Heart right ventricle (tissue), 16 donors: ENCODE data around the gene RUNX3. TPM values are rescaled to one million over a fixed set of nuclear protein-coding genes. Genes with fewer than 3 reads are reported as not detected.

ENCODE experiments used
- ATAC-seq, 8 donors: fragments of 200-7000 bp; cut with Tn5 transposase; one replicate each; pipeline ENCODE4 v1.9.1; 2020; ENCODE audit warnings: mild to moderate bottlenecking in 8 of 8, moderate library complexity in 8 of 8, moderate number of reproducible peaks in 1 of 8
- DNase-seq, 2 donors: peaks; one replicate each; pipeline ENCODE4 v3.0.0-alpha.2; 2020
- H3K27ac ChIP-seq, 10 donors: fragments of 200-600 bp; sonication (generic) in 2 of 10; one replicate each; pipeline versions ENCODE4 v1.5.0 to v1.8.0; 2020 to 2022; ENCODE audit warnings: mild to moderate bottlenecking in 3 of 10
- H3K27me3 ChIP-seq, 7 donors: fragments of 200-600 bp; one replicate each; pipeline ENCODE4 v1.8.0; 2021 to 2022; ENCODE audit warnings: mild to moderate bottlenecking in 2 of 7
- H3K36me3 ChIP-seq, 9 donors: fragments of 200-600 bp; sonication (generic) in 1 of 9; one replicate each; pipeline versions ENCODE4 v1.5.0 to v1.8.0; 2020 to 2022; ENCODE audit warnings: mild to moderate bottlenecking in 2 of 9
- H3K4me1 ChIP-seq, 9 donors: fragments of 200-600 bp; sonication (generic) in 1 of 9; one replicate each; pipeline versions ENCODE4 v1.5.0 to v1.8.0; 2020 to 2022; ENCODE audit warnings: mild to moderate bottlenecking in 4 of 9
- H3K4me3 ChIP-seq, 10 donors: fragments of 200-600 bp; sonication (generic) in 2 of 10; one replicate each; pipeline versions ENCODE4 v1.5.0 to v1.8.0; 2020 to 2022; ENCODE audit warnings: mild to moderate bottlenecking in 7 of 10, moderate library complexity in 2 of 10
- H3K9me3 ChIP-seq, 11 donors: fragments of 200-600 bp in 10 of 11; sonication (generic) in 2 of 11; one replicate each; pipeline versions ENCODE4 v1.5.0 to v1.8.0; 2013 to 2022; ENCODE audit warnings: mild to moderate bottlenecking in 2 of 11, control low read depth in 1 of 11, moderate library complexity in 1 of 11
- CTCF ChIP-seq, 9 donors: fragments of 200-600 bp; sonication (generic) in 2 of 9; IDR thresholded peaks; one replicate each; pipeline versions ENCODE4 v1.5.0 to v1.8.0; 2021 to 2022; ENCODE audit warnings: antibody characterized with exemption in 9 of 9, mild to moderate bottlenecking in 5 of 9, moderate library complexity in 1 of 9
- WGBS, 2 donors: extraction: QIAGEN DNeasy Blood & Tissue Kit; methylation state at CpG; one replicate each; pipeline ENCODE4 v1.1.7; 2013; ENCODE audit warnings: inconsistent platforms in 1 of 2; 5-methylcytosine and 5-hydroxymethylcytosine counted together
- intact Hi-C, 10 donors: fragments of 100-400 bp; cut with DNase I; formaldehyde crosslinking; loops; one replicate each; pipeline versions ENCODE4 v1.11.1 to v1.14.2; 2022
- polyA plus RNA-seq, 2 donors: library from polyadenylated mRNA; stranded (reverse); fragments of 200-250 nt; gene quantifications; one replicate each; pipeline ENCODE4 v1.2.3, GENCODE V29; 2013
- total RNA-seq, 10 donors: library from RNA; stranded (reverse); fragmentation: NEBNext Ultra II Directional in 3 of 10; extraction: Animal tissue kit (Norgen Biotek cat#: 25700) in 3 of 10; gene quantifications; one replicate each; pipeline versions ENCODE4 v1.2.1 to v1.2.4, GENCODE V29; 2021 to 2023
- donor health status: Arrhythmogenic right ventricular cardiomyopathy.
- donor health status: ischemic (EF 13 %, LVEDD 7.1; RV severe dilation, severe dysfunction).
- donor health status: healthy with polysubstance abuse.
- donor health status: DM: no; HTN: yes; CAD: no.
- donor health status: DM: no; HTN: no; CAD: no.
- donor health status: ischemic (EF 25% LVEDD 6.9; RV normal size, moderate dysfunction).
- donor health status: ischemic (EF 25% LVEDD 5.7; RV mildly dilated, moderate dysfunction).
- donor health status: healthy.
- donor health status: DM: yes; HTN: yes; CAD: no.
- donor health status: Ischemic cardiomyopathy.
- donor health status: ischemic (EF 35%, LVEDD 5.7; RV mildly dilated, moderate dysfunction).
- donor health status: nonischemic (EF 11% LVEDD 7.7; RV severe dilation, severe dysfunction).
- donor health status: DM: yes; HTN: yes; CAD: no.
- donor health status: PGD.
- donor health status: ischemic (EF 29% LVEDD 5.4; RV normal size, mild dysfunction).
- donor health status: nonischemic (EF 23%, LVEDD 6.1; RV moderate dilation, normal function).

Gene RUNX3
- total and polyA plus RNA-seq, 12 donors = 0.07 to 5.9 (median 0.38) TPM

- intact Hi-C loops = loop anchor here in 2 of 10 donors (10.0 kb wide), 2 partner anchors 266 to 276 kb away; no protein-coding TSS in a partner anchor
- Histone ChIP-seq H3K27ac (peak overlapping the region in 2 of 10 donors; percentile 3 to 91), H3K36me3 (no peaks in the 10 kb centered on the region), H3K9me3 (no peaks in the 10 kb centered on the region), H3K4me1 (peaks cover 5 to 61% (median 26%) of the 10 kb centered on the region in 9 donors), H3K4me3 (peak overlapping the region in 8 of 10 donors; percentile 3 to 65 (median 33)), H3K27me3 (peaks cover 59 to 98% (median 97%) of the 10 kb centered on the region in 7 donors)
- TF ChIP-seq CTCF (IDR thresholded peaks at IDR 0.05) = no peak
- DNase-seq (no peak), ATAC-seq (peak in 2 of 8 donors; percentile 5 to 31)
- 3 to 4% methylated on average over 48 of the region's 48 CpGs for WGBS, 2 donors
Measured at GRCh38 chr1:24928689-24929397, 1.2 kb downstream of the RUNX3 start.

GRCh38 chr1:24927988-24928688 lies 1.9 kb downstream of the RUNX3 start:
- Histone ChIP-seq H3K36me3 (no peaks in the 10 kb centered on the region), H3K4me3 (peak overlapping the region in 6 of 10 donors; percentile 29 to 65 (median 36)), H3K4me1 (peaks cover 5 to 61% (median 26%) of the 10 kb centered on the region in 9 donors), H3K27me3 (peaks cover 55 to 98% (median 97%) of the 10 kb centered on the region in 7 donors), H3K27ac (peak overlapping the region in 1 of 10 donors; percentile 91), H3K9me3 (no peaks in the 10 kb centered on the region)
- no peak for TF ChIP-seq CTCF (IDR thresholded peaks at IDR 0.05)
- intact Hi-C loops = loop anchor here in 2 of 10 donors (10.0 kb wide), 2 partner anchors 267 to 277 kb away; no protein-coding TSS in a partner anchor
- 6 to 10% methylated on average over 15 of the region's 15 CpGs for WGBS, 2 donors
- DNase-seq = no peak
- ATAC-seq = no peak

- WGBS, 2 donors = 26 to 33% methylated on average over 17 of the region's 17 CpGs
- intact Hi-C loops = loop anchor here in 2 of 10 donors (10.0 kb wide), 2 partner anchors 267 to 277 kb away; no protein-coding TSS in a partner anchor
- H3K9me3 ChIP-seq = no peaks in the 10 kb centered on the region
- no peak for TF ChIP-seq CTCF (IDR thresholded peaks at IDR 0.05)
- H3K36me3 ChIP-seq = no peaks in the 10 kb centered on the region
- DNase-seq (no peak), ATAC-seq (no peak)
- peaks cover 48 to 98% (median 94%) of the 10 kb centered on the region in 7 donors for H3K27me3 ChIP-seq
- H3K4me3 ChIP-seq = peak overlapping the region in 1 of 10 donors; percentile 65
- peaks cover 5 to 58% (median 26%) of the 10 kb centered on the region in 9 donors for H3K4me1 ChIP-seq
- H3K27ac ChIP-seq = peak overlapping the region in 1 of 10 donors; percentile 91
Measured at GRCh38 chr1:24927473-24927872, 2.6 kb downstream of the RUNX3 start.

GRCh38 chr1:24926563-24927249 lies 3.4 kb downstream of the RUNX3 start:
- no peak for DNase-seq
- ATAC-seq = no peak
- Histone ChIP-seq H3K9me3 (no peaks in the 10 kb centered on the region), H3K27ac (peak overlapping the region in 1 of 10 donors; percentile 91), H3K27me3 (peaks cover 43 to 98% (median 91%) of the 10 kb centered on the region in 7 donors), H3K4me3 (peak overlapping the region in 2 of 10 donors; percentile 6 to 65), H3K4me1 (peaks cover under 1 to 53% (median 22%) of the 10 kb centered on the region in 9 donors), H3K36me3 (no peaks in the 10 kb centered on the region)
- 17 to 18% methylated on average over 15 of the region's 15 CpGs for WGBS, 2 donors
- intact Hi-C loops = loop anchor here in 2 of 10 donors (10.0 kb wide), 2 partner anchors 268 to 278 kb away; no protein-coding TSS in a partner anchor
- no peak for TF ChIP-seq CTCF (IDR thresholded peaks at IDR 0.05)
